ENCODE data around the gene TMEM79.
A peak's percentile ranks its signal among the peaks of the same experiment; 100 is the strongest.

The TMEM79 gene

GRCh38 chr1:156284112-156284511 lies at the start of gene TMEM79:
Gene TMEM79, plus strand, starts transcription at chr1:156284325. Its CDS starts 902 bp downstream, at chr1:156285227.
- DNase-seq = no peak

GRCh38 chr1:156236164-156236563 lies 48.0 kb upstream of the TMEM79 start:
- DNase-seq = no peak

- DNase-seq = no peak
These were observed 45.9 kb upstream of the TMEM79 start for GRCh38 chr1:156238248-156238647.

- peak; percentile 21 for DNase-seq
These were observed 42.8 kb upstream of the TMEM79 start for GRCh38 chr1:156241311-156241811.

GRCh38 chr1:156241926-156242325 lies 42.2 kb upstream of the TMEM79 start, which contains the start of gene BGLAP:
Gene BGLAP, plus strand, starts transcription at chr1:156242184. Its CDS starts 48 bp downstream, at chr1:156242232.
- DNase-seq = no peak

- DNase-seq = no peak
These were observed 41.4 kb upstream of the TMEM79 start for GRCh38 chr1:156242738-156243137.

GRCh38 chr1:156244126-156244525 lies 40.0 kb upstream of the TMEM79 start:
- DNase-seq = no peak

DNA sequence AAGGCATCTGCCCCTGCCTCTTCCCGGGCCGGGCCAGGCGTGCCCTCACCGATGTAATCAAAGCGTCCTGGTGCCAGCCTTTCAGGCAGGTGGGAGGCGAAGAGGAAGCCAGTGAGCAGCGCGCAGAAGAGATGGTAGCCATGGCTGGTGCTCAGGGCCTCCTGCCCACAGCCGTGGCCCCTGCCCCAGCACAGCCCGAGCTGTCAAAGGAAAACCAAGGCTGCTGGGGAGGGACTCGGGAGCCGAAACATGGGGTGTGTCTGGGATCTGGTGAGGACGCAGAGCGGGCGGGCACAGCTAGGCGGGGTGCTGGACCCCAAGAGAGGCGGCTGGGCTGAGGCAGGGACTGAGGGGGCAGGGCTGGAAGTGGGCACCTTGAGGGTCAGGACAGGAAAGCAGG lies 39.4 kb upstream of the TMEM79 start:
- no peak for DNase-seq

GRCh38 chr1:156245451-156246232 lies 38.5 kb upstream of the TMEM79 start:
- DNase-seq = peak; percentile 26

DNA sequence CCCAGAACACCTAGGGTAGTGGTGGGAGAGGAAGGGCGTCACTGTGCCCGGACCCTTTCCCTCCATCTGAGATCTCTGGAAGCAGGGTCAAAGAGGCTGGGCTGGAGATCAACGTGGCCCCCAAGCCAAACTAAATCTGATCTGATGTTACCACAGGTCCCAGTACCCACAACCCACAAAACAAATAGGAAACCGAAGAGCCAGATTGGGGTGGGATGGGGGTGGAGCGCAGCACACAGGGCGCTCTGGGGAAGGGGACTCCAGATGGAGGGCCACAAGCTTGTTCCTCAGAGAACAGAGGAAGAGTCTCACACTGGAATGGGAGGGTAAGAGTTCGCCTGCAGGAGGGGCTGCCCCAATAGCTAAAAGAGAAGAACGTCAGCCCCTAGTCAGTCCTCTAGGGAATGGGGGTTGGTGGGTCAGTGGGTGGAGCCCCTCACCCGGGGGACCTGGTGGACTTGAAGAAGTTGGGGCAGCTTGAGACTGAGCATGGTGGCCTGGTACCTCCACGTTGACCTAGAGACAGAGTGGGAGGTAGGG lies 37.8 kb upstream of the TMEM79 start:
- no peak for DNase-seq

DNA sequence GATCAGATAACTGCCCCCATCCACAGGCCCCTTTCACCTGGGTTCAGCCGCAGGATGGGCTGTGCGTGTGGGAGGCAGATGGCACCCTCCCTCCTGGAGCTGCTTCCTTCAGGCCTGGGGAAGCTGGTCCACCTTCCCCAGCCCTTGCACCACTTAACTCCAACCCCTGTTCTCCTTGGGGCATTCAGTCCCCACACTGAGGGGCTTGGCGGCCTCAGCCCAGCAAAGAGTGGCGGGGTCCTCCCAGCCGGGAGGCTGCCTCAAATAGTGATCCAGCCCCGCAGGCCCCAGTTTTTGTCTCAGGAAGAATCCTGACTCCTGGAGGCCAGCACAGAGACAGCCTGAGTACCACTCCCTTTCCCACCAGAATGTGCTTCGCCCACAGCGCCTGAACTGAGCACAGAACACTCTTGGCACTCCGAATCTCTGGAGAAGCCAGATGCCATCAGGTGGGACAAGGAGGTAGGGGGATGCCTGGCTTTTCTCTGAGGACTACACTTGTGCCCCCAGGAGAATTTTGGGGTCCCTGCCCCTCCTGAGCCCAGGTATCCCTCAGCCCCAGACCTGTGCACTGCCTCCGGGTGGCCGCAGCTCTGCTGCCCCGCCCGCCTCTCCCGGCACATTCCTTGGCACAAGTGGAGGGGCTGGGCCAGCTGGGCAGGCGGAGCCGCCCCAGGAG lies 37.2 kb upstream of the TMEM79 start:
- DNase-seq = no peak

DNA sequence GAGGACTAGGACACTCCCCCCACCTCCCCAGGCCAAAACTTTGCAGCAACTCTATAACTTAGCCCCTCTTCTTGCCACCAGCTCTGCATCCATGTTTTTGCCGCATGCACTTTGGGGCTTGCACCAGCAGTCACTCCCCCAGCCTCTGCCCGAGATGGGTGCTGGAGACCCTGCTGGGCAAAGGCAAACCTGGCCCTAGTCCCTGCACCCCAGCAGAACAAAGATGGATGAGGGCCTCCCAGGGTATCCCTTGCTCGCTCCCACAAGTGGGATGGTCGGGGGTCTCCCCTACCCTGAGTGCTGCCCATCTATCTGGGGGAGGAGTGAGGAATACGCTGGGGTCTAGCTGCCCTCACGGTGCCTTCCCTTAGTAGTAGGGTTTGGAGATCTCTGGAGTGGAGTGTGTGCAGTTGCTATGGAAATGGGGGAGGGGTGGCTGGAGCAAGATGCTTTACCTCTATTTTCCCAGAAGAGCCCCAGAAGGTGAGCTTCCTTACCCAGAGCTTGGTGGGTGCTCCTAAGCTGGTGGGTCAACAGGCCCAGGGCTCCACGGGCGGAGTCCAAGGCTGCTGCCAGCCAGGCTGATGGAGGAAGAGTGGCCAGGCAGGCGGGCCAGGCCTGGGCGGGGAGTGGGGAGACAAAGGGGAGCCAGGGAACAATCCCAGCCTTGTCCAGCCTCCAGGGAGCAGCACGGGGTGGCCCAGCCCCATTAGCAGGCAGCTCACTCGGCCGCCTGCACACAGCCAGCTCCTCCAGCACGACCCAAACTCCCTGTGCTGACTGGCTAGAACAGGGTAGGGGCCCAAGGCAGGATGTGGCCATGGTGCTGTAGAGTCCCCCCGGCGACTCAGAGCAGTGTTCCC lies 36.4 kb upstream of the TMEM79 start, which contains the start of gene PAQR6:
Gene PAQR6, minus strand, starts transcription at position 597 of the 863 bp plus-strand sequence. CDS start 1,325 bp downstream, outside the sequence.
- no peak for DNase-seq

GRCh38 chr1:156248323-156248683 lies 35.8 kb upstream of the TMEM79 start:
- DNase-seq = no peak

DNA sequence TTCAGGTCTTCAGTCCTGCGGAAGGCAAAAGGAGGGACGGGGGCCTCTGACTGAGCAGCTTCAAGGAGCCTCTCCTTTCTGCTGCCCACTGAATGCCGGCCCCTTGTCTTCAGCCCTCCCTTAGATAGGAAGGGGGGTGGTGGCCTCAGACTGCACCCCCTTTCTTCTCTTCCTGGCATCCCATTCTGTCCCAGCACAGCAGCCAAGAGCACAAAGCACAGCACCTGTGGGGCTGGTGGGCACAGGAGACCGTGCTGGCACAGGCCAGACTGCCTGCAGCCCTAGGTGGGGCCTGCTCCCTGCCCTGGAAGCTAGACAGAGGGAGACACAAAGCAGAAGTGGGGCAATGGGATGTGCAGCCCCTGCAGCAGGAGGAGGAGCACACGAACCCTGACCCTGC lies 34.5 kb upstream of the TMEM79 start:
- DNase-seq = no peak

DNA sequence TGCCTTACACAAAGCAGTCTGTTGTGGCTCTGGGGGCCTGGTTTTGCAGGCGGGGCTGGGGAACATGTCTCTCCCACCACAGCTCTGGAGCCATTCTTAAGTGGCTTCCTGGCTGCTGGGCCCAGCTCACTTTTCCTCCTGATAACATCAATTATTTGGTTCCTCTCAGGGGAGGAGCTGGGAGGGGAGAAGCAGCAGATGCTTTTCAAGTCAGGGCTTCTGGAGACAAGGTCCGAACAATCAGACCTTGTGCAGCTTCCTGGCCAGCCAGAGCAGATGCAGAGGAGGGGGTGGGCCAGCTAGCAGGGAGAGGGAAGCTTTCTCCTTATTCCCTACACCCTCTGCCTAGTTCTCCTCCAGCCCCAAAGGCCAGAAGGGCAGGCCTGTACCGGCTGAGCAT lies 32.6 kb upstream of the TMEM79 start:
- no peak for DNase-seq

DNA sequence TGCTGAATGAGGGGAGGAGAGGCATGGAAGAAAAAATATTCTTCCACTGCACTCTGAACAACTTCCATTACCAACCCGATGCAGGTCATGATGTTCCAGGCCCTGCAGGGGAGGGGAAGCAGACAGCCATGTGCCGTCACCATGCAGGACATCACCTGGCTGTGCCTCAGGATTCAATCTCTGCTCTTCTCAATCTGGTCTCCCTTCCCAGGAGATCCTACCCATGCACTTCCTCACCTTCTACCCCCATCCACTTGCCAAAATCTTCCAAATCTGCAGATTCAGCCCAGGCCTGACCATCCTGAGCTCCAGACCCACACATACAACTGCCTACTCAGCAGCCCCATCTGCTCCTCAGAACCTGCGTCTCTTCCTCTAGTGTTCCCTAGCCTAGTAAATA lies 30.5 kb upstream of the TMEM79 start:
- no peak for DNase-seq

- DNase-seq = no peak
These were observed 26.4 kb upstream of the TMEM79 start for GRCh38 chr1:156257711-156258110.

- no peak for DNase-seq
These were observed 25.3 kb upstream of the TMEM79 start for GRCh38 chr1:156258859-156259258.

DNA sequence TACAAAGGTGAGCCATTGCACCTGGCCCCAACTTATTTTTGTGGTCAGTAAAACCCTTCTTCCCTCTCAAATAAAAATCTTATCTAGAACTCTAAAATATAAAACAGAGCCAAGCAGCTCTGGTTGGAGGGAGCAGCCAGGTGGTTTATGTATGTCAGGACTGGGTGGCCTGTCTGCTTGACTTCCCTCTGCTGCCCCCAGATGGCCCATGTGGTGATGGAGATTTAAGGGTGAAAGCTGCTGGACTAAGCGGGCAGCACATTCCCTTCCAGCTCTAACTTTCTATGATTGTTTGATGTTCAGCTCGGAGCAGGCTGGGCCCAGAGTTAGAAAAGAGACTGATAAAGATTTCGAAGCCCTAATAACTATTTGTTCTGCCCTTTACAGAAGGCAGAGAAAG lies 24.3 kb upstream of the TMEM79 start:
- no peak for DNase-seq

DNA sequence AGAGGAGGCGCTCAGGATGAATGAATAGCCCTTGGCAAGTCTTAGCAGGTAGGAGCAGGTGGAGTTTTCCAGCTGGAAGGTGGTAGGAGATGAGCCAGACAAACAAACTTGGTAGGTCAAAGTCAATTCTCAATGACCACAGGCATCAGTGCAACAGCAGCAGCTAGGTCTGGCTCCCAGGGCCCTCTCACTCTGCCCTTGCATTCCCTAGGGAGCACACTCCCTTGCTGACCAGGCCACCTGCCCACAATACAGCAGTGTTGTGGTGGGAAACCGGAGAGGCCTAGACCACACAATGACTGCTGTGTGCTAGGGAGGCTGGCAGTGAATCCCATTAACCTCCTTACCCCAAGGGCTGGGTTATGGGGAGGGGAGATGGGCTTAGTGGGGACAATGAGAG lies 23.2 kb upstream of the TMEM79 start:
- DNase-seq = no peak

GRCh38 chr1:156262461-156263287 lies 21.5 kb upstream of the TMEM79 start:
- DNase-seq = no peak

GRCh38 chr1:156263288-156263655 lies 20.9 kb upstream of the TMEM79 start:
- no peak for DNase-seq

Data from NCI-H1694 treated with DMSO at 0.1 percent for 48 hours (cell line).